Hematopoietic multipotent progenitor cell treated with erythropoietin and hydrocortisone succinate and interleukin-3 and kit ligand, for 17 days (in vitro differentiated cells): ENCODE measurements around the gene PIEZO2.

ENCODE experiments used
- DNase-seq: peaks from one replicate; pipeline ENCODE4 v3.0.0-alpha.2; 2015; ENCODE audit warnings: low spot score

PIEZO2 gene

DNA sequence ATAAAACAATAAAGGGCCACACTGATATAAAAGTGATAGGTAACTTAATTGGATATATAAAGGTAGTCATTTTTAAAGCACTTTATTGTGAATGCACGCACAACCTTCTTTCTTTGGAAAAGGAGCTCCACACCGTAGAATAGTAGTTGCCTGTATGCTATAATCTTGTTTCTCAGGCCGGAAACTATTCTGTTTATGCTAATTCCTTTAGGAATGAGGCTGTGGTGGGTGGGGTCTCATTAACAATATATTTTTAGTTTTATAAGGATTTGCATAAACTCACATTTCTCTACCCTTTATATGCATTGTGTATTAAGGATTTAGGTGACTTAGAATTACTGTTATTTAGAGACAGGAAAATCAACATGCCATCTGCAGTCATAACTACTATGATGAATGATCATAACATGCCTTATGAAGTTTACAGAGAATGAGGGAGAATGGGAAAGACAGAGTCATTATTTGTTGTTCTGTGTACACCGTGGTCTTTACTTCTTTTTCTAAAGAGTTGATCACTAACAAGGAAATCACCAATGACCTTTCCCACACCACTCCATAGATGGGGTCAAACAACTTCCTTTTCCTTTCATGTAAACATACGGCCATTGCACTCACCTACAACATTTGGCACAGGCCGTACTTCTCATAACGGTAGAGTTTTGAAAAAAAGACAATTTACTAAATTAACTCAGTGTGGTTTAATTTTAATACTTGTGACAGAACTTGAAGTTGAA is 84.5 kb downstream of the PIEZO2 start:
- no peak for DNase-seq

DNA sequence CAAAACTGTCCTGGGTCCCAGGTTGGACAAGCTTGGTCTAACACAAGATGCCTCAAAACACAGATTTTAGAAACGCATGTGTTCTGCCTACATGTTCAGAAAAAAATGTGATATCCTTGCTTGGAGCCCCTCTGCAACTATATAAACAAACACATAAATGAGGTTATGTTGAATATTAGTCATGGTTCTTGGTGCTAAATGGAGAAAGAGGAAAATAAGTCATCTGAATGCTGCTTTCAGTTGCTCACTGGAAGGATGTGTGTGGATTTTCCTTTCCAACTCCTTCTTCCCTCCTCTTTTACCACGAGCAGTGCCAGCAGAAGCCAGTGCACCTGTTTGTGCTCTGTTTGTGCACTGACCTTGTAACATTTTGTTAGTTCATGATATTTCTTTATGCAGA is 85.3 kb downstream of the PIEZO2 start:
- DNase-seq: no peak

DNA sequence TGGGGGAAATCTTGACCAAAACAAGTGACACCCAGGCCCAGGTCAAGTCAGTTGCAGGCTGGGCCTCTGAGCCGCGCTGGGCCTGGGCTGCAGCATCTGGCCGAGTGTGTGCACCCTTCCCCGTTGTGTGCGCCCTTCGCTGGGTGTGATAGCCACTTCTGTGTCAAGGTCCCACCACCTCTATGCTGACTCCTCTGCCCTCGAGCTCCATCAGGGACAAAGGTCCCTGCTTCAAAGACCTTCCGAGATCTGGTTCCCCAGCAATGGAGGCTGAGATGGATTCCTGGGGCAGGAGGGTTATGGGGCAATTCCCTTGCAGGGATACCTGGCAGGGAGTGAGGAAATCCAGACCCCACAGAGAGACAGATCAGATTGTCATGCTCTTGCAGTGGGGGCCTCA is 93.6 kb downstream of the PIEZO2 start:
- no peak for DNase-seq

DNA sequence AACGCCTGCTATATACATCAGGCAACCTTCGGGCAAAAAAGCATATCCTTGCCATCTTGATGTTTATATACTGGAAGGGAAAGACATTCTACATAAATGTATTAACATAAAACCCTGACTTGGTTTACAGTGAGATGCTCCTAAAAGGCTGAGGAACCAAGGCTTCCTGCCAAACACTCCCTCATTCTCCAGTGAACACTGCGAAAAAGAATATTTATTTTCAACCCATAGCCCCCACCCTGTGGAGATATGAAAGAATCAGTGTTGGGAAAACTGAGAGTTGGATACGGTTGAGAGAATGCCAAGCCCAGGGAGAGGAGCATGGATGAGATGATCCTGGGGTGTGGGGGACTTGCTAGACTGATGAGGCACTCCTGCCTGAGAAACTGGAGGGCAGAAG is 94.9 kb downstream of the PIEZO2 start:
- DNase-seq: no peak

DNA sequence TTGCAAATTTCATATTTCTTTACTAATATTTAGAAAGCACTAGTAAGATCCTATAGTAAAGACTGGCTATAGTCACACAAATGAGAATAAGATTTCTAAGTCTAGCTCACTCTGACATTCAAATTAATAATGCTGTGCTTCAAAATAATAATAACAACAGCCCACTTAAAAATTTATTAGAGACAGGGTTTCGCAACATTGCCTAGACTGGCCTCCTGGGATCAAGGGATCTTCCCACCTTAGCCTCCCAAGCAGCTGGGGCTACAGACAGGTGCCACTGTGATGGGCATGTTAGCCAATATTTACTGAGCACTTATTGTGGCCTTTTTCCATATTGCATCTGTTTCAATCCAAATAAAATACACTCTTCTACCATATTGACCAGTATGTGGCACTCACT is 96.1 kb downstream of the PIEZO2 start:
- DNase-seq: no peak

DNA sequence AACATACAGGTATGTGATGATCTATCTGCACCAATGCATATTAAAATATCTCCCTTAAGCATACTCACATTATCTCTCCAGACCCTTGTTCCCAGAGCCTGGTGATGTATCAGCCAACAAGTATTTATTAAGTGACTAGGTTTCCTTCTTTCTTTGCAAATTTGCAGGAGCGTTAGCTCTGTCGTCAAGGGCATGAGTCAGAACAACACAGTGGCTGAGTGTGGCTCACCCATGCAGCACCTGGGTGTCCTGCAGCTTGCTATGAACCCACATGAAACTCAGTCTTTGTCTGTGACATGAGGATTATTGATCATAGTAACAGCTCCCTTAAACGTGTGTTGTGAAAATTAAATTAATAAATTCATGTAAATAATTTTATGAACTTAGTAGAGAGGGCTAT is 96.6 kb downstream of the PIEZO2 start:
- no peak for DNase-seq

DNA sequence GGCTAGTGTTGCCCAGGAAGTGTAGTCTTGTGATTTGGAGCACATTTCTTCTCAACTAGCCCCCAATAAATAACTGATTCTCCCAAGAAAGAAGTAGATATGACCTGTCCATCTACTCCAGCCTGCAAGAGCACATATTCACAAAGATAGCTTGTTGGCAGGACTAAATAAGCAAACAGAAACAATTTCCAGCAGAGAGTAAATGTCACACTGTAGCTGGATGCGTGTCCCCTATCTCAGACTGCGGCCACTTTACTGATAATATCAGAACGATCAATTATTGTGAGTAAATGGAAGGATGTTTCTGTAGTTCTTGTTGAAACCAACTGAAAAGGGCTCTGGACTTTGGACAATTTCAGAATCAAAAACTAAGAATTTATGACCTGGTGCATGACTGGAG is 97.9 kb downstream of the PIEZO2 start:
- no peak for DNase-seq

DNA sequence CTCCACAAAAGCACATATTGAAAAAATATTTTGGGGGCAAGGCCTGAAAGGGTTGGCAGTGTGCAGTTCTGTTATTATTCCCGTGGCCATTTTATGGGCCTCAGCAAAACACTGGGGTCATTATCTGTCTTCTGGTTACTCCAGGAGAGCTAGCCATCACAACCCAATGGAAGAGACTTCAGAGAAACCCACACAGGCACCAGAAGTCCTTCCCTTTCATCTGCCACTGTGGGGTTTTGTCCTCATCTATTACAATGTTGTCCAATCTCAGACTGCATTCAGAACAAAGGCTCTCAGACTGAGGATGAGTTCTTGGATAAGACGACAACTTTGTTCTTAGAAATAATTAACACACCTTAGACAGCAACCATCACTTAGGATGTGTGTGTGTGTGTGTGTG is 98.4 kb downstream of the PIEZO2 start:
- DNase-seq: no peak

DNA sequence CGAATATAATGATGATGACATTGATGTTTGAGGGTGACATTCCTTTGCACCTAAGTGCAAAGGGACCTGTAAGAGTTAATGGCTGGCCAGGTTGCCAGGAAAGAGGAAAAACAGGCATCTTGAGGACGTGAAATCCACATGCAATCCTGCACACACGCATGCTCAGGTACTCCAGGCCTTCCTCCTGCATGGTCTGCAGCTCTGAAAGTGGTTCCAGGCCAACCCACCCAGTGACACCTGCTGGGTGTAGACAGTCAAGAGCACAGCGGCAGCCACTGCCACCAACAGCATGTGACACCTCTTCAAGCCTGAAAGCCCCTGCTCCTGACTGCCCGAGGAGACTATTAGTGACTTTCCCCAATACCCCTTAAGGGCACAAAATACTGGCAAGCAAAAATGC is 101.6 kb downstream of the PIEZO2 start:
- DNase-seq: no peak

DNA sequence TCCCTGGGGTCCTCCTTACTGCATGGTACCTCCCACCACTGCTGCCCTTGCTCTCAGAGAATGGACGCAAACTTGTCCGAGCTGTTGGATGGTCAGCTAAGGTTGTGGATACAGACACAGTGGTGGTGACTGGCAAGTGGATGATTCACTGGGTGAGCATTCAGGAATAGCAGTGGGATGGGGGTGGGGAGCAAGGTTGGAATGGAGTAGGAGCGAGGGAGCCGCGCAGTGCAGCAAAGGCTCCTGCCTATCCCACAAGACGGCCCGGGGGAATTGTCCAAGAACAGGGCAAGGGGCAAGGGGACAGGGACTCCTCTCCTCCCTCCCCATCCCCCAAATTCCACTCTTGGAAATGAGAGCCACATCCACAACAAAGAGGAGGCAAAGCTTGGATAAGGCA is 102.2 kb downstream of the PIEZO2 start:
- no peak for DNase-seq

DNA sequence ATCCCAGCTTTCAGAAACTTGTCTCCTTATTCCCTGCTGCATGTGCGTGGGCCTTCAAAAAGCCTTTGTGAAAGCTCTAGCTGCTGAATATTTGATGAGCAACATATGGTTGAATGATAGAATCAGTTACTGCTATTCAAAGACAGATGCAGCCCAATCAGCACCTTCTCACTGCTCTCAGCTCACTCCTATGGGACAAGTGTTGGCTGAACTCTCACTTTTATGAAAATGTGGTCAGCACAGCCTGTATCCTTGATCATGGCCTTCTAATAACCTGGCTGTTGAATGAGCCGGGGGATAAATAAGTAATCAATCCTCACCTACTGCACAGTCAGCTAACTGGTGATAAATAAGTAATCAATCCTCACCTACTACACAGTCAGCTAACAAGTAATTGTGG is 103.2 kb downstream of the PIEZO2 start:
- no peak for DNase-seq

DNA sequence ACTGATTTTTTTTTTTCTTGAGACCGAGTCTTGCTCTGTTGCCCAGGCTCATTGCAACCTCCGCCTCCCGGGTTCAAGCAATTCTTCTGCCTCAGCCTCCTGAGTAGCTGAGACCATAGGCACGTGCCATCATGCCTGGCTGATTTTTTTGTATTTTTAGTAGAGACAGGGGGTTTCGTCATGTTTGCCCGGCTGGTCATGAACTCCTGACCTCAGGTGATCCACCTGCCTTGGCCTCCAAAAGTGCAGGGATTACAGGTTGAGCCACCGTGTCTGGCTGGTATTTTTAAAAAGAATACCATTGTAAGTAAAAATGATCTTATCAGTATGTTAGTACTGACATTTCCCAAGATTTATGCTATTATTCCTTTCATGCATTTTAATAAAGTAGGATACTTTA is 105.7 kb downstream of the PIEZO2 start:
- DNase-seq: no peak

DNA sequence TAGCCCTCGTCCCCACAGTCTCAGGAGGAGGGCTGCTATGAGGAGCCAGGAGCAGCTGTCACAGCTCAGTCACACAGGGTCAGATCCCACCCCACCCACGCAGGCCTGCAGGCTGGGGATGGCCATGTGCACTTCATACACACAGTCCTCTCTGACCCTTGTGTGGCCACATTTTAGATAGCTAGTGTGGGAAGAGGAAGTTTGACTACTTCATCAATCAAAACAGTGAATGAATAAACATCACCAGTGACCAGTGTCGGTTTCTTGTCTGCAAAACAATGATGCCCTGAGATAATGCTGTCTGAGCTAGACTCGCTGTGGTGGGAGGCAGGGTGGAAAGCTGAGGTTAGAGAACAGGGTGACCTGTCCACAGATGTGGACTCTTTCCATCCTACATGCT is 107.1 kb downstream of the PIEZO2 start:
- no peak for DNase-seq

DNA sequence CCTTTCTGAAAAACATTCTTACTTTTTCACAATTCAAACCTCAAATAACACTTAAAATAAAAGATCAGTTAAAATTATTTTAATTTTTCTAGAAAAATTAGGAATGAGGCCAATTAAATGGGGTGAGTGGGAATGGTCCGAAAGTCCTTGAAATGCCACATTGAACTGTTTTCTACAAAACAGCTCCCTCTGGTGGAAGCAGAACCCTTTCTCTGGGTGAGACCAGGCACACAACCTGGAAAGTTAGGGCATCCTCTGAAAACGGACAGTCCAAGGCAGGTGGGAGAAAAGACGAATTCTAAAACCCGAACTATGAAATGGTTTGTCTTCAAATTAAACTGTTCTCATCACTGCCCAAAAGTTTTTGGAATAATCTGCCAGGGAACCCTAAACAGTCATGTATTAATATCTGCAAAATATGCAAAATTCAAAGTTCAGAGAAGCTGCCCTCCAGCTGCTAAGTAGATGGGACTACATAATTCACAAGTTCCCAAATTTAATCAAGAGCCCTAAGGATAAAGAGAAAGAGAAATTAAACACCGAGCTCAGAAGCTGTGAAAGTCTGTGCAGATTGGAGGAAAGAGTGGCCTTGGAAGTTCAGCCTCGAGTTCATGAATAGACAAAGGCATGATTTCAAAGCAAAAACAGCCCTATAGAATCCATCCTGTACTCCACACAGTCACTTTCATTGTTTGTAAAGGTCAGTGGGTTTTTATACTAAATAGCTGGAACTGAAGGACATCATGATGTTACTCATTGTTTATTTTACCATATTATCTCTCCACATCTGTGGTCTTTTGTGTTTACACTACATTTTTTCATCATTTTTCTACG is 108.3 kb downstream of the PIEZO2 start:
- DNase-seq: peak; percentile 55

DNA sequence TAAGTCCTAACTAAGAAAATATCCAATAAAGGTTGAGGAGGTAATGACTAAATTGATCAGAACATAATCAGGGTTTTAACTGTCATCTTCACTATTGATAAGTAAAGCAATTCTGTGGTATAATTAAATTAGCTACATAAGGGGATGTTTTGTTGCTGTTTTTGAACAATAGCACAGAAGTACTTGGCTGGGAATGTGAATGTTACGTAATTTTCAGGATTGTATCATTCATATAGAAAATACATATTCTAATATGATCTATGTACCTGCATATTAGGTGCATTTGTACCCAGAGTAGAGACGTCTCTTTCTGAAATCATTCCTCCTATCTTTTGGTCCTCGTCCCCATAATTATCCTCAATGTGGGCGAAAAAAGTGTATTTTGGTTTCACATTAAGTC is 109.0 kb downstream of the PIEZO2 start:
- DNase-seq: no peak

DNA sequence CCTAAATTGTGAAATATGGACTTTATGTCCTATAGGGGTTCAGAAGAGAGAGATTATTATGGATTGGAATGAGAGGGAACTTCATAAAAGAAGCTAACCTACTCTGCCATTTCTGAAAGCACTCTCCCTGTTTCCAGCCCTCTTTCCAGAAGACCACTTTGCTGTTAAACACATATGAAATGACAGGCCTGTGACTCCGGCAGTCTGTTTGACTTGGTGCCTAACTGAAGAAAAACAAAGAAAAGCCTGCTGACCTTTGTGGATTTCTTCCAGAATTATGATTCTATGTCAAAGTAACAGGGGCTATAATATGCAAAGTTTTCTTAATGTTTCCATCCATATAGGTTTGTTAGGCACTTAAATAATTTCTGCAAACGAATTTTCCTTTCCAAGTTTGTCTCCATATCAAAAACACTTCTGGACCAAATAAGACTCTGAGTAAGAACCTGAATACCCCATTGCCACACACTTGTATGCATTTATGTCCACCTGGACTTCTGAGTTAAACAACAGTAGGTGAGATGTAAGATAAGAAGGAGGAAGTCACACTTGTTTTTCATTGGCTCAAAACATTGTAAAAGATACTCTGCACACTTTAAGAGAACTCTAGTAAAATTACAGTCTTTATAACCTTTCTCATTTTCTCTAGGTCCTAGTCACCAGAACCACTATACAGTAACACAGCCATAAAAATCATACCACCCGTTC is 111.7 kb downstream of the PIEZO2 start:
- DNase-seq: no peak

DNA sequence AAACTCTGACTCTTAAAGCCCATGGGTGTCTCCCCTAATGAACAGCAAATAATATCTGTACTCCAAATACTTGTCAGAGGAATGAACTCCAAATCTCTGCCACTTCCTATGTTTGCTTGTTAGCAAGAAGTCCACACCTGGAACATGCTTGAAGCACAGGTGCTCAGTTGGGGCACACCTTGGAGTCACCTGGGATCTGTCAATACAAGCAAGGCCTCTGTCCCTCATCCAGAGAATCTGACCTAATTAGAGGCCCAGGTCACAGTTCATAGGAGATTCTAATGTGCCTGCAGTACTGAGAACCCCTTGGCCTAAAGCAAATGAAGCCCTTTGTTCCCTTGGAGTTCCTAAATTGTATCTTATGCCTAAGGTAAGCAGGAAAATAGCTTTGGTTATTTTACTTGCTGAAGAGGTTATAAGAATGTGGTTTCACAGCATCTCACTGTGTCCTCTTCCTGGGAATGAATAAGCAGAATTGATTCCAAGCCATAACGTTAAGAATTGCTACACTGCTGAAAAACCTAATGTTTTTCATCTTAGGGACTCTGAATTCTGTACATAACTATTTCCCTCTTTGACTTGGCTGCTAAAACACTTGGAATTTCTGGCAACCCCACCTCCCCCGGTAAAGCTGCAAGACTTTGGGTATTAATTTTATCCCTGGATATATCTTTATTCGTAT is 113.4 kb downstream of the PIEZO2 start:
- no peak for DNase-seq

DNA sequence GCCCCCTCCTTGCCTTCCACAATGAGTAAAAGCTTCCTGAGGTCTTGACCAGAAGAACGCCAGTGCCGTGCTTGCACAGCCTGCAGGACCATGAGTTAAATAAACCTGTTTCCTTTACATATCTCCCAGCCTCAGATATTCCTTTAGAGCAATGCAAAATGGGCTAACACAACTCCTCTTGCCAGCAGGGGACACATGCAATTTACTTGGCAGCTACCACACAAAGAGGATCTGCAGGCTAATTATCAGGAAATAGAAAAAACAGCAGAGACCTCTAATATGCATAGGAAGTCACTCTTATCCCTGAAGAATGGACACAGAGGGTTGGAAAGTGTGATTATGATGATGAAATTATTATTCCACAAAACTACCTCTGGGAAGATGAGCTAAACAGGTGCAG is 114.0 kb downstream of the PIEZO2 start:
- no peak for DNase-seq

DNA sequence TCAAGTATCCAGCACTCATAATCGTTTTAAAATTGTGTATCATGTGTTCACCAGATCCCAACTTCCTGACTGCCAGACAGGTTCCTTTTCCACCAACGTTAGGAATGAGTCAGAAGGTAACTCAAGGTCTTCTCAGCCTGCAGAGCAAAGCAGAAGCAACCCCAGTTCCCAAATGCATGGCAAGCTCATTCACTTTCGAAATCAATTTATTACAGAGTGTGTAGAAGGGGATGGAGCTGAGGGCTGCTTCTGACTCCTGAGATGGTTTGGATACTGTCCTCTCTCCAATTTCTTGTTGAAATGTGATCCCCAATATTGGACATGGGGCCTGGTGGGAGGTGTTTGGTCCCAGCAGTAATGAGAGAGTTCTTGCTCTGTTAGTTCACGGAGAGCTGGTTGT is 114.5 kb downstream of the PIEZO2 start:
- no peak for DNase-seq

DNA sequence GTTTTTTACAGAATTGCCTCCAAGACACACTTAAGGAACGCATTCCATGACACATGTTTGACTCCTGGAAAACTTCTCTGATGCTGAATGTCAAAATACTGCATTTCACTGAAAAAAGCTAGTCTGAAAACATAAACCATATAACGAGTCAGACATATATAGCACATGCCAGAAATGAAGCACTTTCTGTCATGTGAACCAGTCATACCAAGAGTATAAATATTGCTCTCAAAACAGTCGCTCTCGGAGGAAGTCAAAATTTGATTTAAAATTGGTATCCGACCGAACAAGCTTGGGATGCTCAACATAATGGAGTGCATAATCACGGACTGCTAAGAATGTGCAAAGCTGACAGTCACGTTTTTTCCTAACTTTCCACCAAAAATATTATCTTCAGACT is 115.9 kb downstream of the PIEZO2 start:
- no peak for DNase-seq

DNA sequence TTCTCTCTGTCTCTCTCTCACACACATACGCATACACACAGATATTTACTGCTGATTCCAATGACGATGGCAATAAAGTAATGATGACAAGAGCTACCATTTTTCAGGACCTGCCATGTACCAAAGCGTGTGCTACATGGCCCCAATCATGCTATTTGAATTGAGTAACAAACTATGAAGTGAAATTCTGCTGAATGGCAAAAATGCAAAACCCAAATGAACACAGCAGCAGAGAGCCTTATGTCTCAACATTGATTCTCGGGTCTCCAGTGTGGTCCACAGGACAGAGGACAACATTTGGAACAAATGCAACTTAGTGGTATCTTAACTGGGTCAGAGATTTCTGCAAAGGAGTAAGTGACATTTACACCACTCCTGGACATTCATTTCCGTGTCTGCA is 117.4 kb downstream of the PIEZO2 start:
- DNase-seq: no peak

DNA sequence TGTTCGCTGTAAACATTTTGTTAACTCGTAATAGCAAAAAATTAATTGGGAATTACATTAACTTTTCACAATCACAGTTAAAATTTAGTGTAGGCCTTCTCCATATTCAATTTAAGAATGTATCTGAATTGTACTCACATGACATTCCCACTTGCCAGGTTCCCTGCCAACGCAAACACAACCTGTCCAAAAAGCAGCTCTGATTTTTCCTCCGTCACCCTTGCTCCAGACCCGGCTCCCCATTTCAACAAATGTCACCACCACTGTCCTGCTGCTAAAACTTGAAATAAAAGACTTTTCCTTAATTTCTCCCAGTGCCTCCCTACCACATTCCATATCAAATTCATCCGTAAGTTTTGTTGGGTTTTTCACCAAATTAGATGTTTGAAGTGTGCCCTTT is 120.3 kb downstream of the PIEZO2 start:
- DNase-seq: no peak

DNA sequence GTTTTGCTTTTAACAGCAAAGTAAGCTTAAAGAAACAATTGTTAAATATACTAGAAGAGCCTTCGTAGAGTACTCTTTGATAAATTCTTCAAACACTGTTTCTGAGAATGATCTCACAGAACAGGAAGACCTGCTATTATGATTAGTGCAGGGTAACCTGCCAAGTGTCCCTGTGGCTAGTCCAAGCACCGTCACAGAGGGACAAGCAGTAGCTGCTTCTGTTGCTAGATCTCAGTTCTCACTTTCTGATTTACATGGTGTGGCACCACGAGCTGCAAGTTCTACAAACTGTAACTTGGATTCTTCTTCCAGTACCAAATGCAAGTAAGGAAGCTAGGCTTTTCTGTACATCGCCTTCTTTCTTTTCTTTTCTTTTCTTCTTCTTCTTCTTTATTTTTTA is 121.5 kb downstream of the PIEZO2 start:
- no peak for DNase-seq
